ENCODE data around the gene SLC30A4.
"Not testable (repeated sequence)": the region's sequence is repeated elsewhere in the genome, so short reads cannot be mapped to it uniquely, and the experiment has no call there.

Gene SLC30A4

GRCh38 chr15:45522328-45523165, at the start of gene SLC30A4:
Gene SLC30A4 (minus strand): TSS chr15:45522755. CDS start chr15:45522354, 401 bp downstream.
- DNase-seq, result peak; percentile 76

- DNase-seq, result no peak
These were observed 33.5 kb upstream of the SLC30A4 start for GRCh38 chr15:45555934-45556608.

- no peak for DNase-seq
These were observed 29.1 kb upstream of the SLC30A4 start for GRCh38 chr15:45551676-45552075.

- DNase-seq, result no peak
These were observed 27.9 kb upstream of the SLC30A4 start for GRCh38 chr15:45550436-45550835.

- DNase-seq, result no peak
These were observed 27.1 kb upstream of the SLC30A4 start for GRCh38 chr15:45549541-45550220.

- DNase-seq, result no peak
These were observed 26.4 kb upstream of the SLC30A4 start for GRCh38 chr15:45548753-45549520.

GRCh38 chr15:45546789-45547188, 24.2 kb upstream of the SLC30A4 start:
- DNase-seq, result no peak

- DNase-seq, result no peak
These were observed 21.9 kb upstream of the SLC30A4 start for GRCh38 chr15:45544266-45545023.

GRCh38 chr15:45543051-45543450, 20.5 kb upstream of the SLC30A4 start:
- DNase-seq, result no peak

GRCh38 chr15:45540531-45540930, 18.0 kb upstream of the SLC30A4 start:
- no peak for DNase-seq

GRCh38 chr15:45539680-45540079, 17.1 kb upstream of the SLC30A4 start:
- DNase-seq, result no peak

GRCh38 chr15:45536934-45537333, 14.4 kb upstream of the SLC30A4 start:
- DNase-seq, result no peak

- no peak for DNase-seq
These were observed 13.0 kb upstream of the SLC30A4 start for GRCh38 chr15:45535486-45536042.

GRCh38 chr15:45534821-45535220, 12.3 kb upstream of the SLC30A4 start:
- no peak for DNase-seq

- DNase-seq, result not testable (repeated sequence)
These were observed 10.3 kb upstream of the SLC30A4 start for GRCh38 chr15:45532892-45533291.

- DNase-seq, result no peak
These were observed 7.1 kb upstream of the SLC30A4 start for GRCh38 chr15:45529613-45530012.

- no peak for DNase-seq
These were observed 4.5 kb upstream of the SLC30A4 start for GRCh38 chr15:45527086-45527485.

GRCh38 chr15:45523166-45523460, 558 bp upstream of the SLC30A4 start:
- no peak for DNase-seq

GRCh38 chr15:45521596-45522327, 793 bp downstream of the SLC30A4 start:
- peak; percentile 10 for DNase-seq

GRCh38 chr15:45510758-45511280, 11.7 kb downstream of the SLC30A4 start:
- no peak for DNase-seq

- not testable (repeated sequence) for DNase-seq
These were observed 15.4 kb downstream of the SLC30A4 start for GRCh38 chr15:45507143-45507542.
